HCT116 (cell line): ENCODE data around the gene ATRN. TPM values are rescaled to one million over a fixed set of nuclear protein-coding genes. Genes with fewer than 3 reads are reported as not detected.
"Not testable (repeated sequence)": the region's sequence is repeated elsewhere in the genome, so short reads cannot be mapped to it uniquely, and the experiment has no call there.

ENCODE experiments used
- ATAC-seq: fragments of 200-7000 bp; cut with Tn5 transposase; 2 replicates; pipeline ENCODE4 v1.9.1; 2020; ENCODE audit warnings: mild to moderate bottlenecking, moderate library complexity
- BruUV-seq: library from RNA; stranded (reverse); fragments of 400-500 nt; replicated peaks from 2 replicates; lab custom pipeline; 2021; lab: Mats Ljungman, UMichigan
- CTCF ChIA-PET: fragments of 300-600 bp; sonication (Branson Sonifier 250); formaldehyde crosslinking; loops from one replicate; lab custom pipeline; 2021; ENCODE audit warnings: antibody characterized with exemption; lab: Charles Lee
- POLR2A ChIA-PET: fragments of 300-600, 350-600 bp; sonication (Branson Sonifier 250); formaldehyde crosslinking; loops from one replicate; lab custom pipeline; 2021; ENCODE audit warnings: antibody characterized with exemption; lab: Charles Lee
- RAD21 ChIA-PET, 2 experiments: fragments of 300-600 bp; sonication (Branson Sonifier 250); formaldehyde crosslinking; loops; one replicate each; lab custom pipeline; 2023; ENCODE audit warnings: low total read pairs in 2 of 2; ENCODE audit not compliant: uncharacterized antibody in 2 of 2, unreplicated experiment in 2 of 2, low non-redundant PET in 1 of 2; lab: Charles Lee
- DNase-seq: peaks from one replicate; pipeline ENCODE4 v3.0.0-alpha.2; 2010; ENCODE audit warnings: low read depth, low spot score
- H2AFZ ChIP-seq: fragments of 200-600 bp; shearing (Covaris generic), sonication (generic); 2 replicates; pipeline ENCODE4 v1.6.1; 2017; ENCODE audit warnings: low read depth, mixed run types, mixed read lengths, antibody characterized with exemption, low read length; ENCODE audit not compliant: poor library complexity, severe bottlenecking
- H3K27ac ChIP-seq: 2 replicates; pipeline ENCODE4 v1.5.1; 2012; ENCODE audit warnings: low read depth, low read length
- H3K27me3 ChIP-seq: fragments of 200-600 bp; sonication (generic); 2 replicates; pipeline ENCODE4 v1.6.1; 2016; ENCODE audit warnings: mixed run types, low read length, mixed read lengths; ENCODE audit not compliant: insufficient read depth
- H3K36me3 ChIP-seq, 2 experiments: fragments of 200-500 bp in 1 of 2; fragments of 200-600 bp in 1 of 2; sonication (Bioruptor generic) in 1 of 2; sonication (generic) in 1 of 2; 2 replicates each; pipeline versions ENCODE4 v1.5.1 to v1.6.1; 2014 to 2016; ENCODE audit warnings: low read length in 2 of 2, inconsistent platforms in 1 of 2, mixed read lengths in 1 of 2, mixed run types in 1 of 2; ENCODE audit not compliant: insufficient read depth in 2 of 2, control insufficient read depth in 1 of 2
- H3K4me1 ChIP-seq, 2 experiments: fragments of 200-600 bp in 1 of 2; sonication (generic) in 1 of 2; 2 replicates each; pipeline versions ENCODE4 v1.5.1 to v1.6.1; 2012 to 2017; ENCODE audit warnings: low read length in 2 of 2, inconsistent platforms in 1 of 2, mild to moderate bottlenecking in 1 of 2, mixed read lengths in 1 of 2, mixed run types in 1 of 2, moderate library complexity in 1 of 2; ENCODE audit not compliant: insufficient read depth in 2 of 2, control insufficient read depth in 1 of 2
- H3K4me2 ChIP-seq: fragments of 200-600 bp; sonication (generic); 2 replicates; pipeline ENCODE4 v1.6.1; 2017; ENCODE audit warnings: mixed run types, low read length, mixed read lengths
- H3K4me3 ChIP-seq, 2 experiments: fragments of 200-600 bp in 1 of 2; sonication (generic) in 1 of 2; replicated peaks in 1 of 2; 2 replicates each; pipeline ENCODE4 v1.5.1; 2011 to 2016; ENCODE audit warnings: low read length in 2 of 2, control low read depth in 1 of 2, low read depth in 1 of 2, mild to moderate bottlenecking in 1 of 2, mixed read lengths in 1 of 2, mixed run types in 1 of 2
- H3K79me2 ChIP-seq: fragments of 200-600 bp; sonication (generic); 2 replicates; pipeline ENCODE4 v1.6.1; 2017; ENCODE audit warnings: mild to moderate bottlenecking, mixed run types, low read length, moderate library complexity, mixed read lengths; ENCODE audit not compliant: insufficient read depth
- H3K9ac ChIP-seq: fragments of 200-600 bp; sonication (generic); 2 replicates; pipeline ENCODE4 v1.6.1; 2016; ENCODE audit warnings: low read length, mixed read lengths
- H3K9me2 ChIP-seq: fragments of 200-600 bp; sonication (generic), shearing (Covaris generic); 2 replicates; pipeline ENCODE4 v1.6.1; 2017; ENCODE audit warnings: mixed run types, mild to moderate bottlenecking, moderate library complexity; ENCODE audit not compliant: insufficient read depth
- H3K9me3 ChIP-seq, 2 experiments: fragments of 200-500 bp in 1 of 2; fragments of 200-600 bp in 1 of 2; sonication (Bioruptor generic) in 1 of 2; sonication (generic) in 1 of 2; 2 replicates each; pipeline ENCODE4 v1.6.1; 2014 to 2017; ENCODE audit warnings: low read length in 2 of 2, mixed read lengths in 2 of 2, inconsistent platforms in 1 of 2, low read depth in 1 of 2, mild to moderate bottlenecking in 1 of 2, mixed run types in 1 of 2, moderate library complexity in 1 of 2; ENCODE audit not compliant: control insufficient read depth in 1 of 2, insufficient read depth in 1 of 2
- H4K20me1 ChIP-seq: fragments of 200-600 bp; sonication (generic), shearing (Covaris generic); 2 replicates; pipeline ENCODE4 v1.6.1; 2017; ENCODE audit warnings: mixed run types, mild to moderate bottlenecking, moderate library complexity; ENCODE audit not compliant: insufficient read depth
- EZH2 ChIP-seq: fragments of 200-600 bp; sonication (generic); IDR thresholded peaks from 2 replicates; pipeline ENCODE4 v1.6.1; 2017; ENCODE audit warnings: antibody characterized with exemption, mixed run types
- FOSL1 ChIP-seq: IDR thresholded peaks from 2 replicates; pipeline ENCODE4 v1.6.1; 2012; ENCODE audit warnings: low read depth
- POLR2AphosphoS5 ChIP-seq: IDR thresholded peaks from 2 replicates; pipeline ENCODE4 v1.6.1; 2011; ENCODE audit warnings: mild to moderate bottlenecking, low read depth, low read length, moderate library complexity
- RAD21 ChIP-seq: IDR thresholded peaks from 2 replicates; pipeline ENCODE4 v1.6.1; 2012; ENCODE audit warnings: low read depth, mild to moderate bottlenecking
- SIN3A ChIP-seq: IDR thresholded peaks from 2 replicates; pipeline ENCODE4 v1.6.1; 2012; ENCODE audit warnings: low read depth
- SRF ChIP-seq: IDR thresholded peaks from 2 replicates; pipeline ENCODE4 v1.6.1; 2012; ENCODE audit warnings: low read depth
- YY1 ChIP-seq: IDR thresholded peaks from 2 replicates; pipeline ENCODE4 v1.6.1; 2011; ENCODE audit warnings: low read length, low read depth, moderate library complexity, mild to moderate bottlenecking; ENCODE audit not compliant: insufficient replicate concordance; ENCODE audit errors: extremely low read depth
- ZFX ChIP-seq: fragments of 450-650 bp; IDR thresholded peaks from 2 replicates; pipeline ENCODE4 v1.6.1; 2017
- ZNF274 ChIP-seq: fragments of 200-500 bp; sonication (Bioruptor generic); IDR thresholded peaks from 2 replicates; pipeline ENCODE4 v1.6.1; 2014; ENCODE audit warnings: mild to moderate bottlenecking, low read depth, low read length, inconsistent platforms
- intact Hi-C: fragments of 100-400 bp; cut with micrococcal nuclease; formaldehyde crosslinking; loops from 2 replicates; pipeline ENCODE4 v1.10.0; 2022
- total RNA-seq: library from RNA; stranded (reverse); gene quantifications from one replicate; pipeline ENCODE4 v1.2.1, GENCODE V29; 2021; ENCODE audit not compliant: unreplicated experiment
- TF ChIP-seq, protein P1 (sequence below): IDR thresholded peaks from 2 replicates; pipeline ENCODE4 v1.6.1; 2012
- TF ChIP-seq, protein P2 (sequence below), 3 experiments: fragments of 200-600 bp in 1 of 3; sonication (generic) in 1 of 3; IDR thresholded peaks in 2 of 3; conservative IDR thresholded peaks in 1 of 3; 2 replicates each; pipeline ENCODE4 v1.5.1; 2012 to 2017; ENCODE audit warnings: low read depth in 2 of 3, low read length in 2 of 3, antibody characterized with exemption in 1 of 3, borderline replicate concordance in 1 of 3, control low read depth in 1 of 3, mild to moderate bottlenecking in 1 of 3, mixed read lengths in 1 of 3, mixed run types in 1 of 3, moderate library complexity in 1 of 3; ENCODE audit not compliant: insufficient read depth in 1 of 3
- TF ChIP-seq, protein P3 (sequence below): IDR thresholded peaks from 2 replicates; pipeline ENCODE4 v1.6.1; 2012

The ATRN gene
- total RNA-seq, 1 experiment from 2014 or later = 24.4 TPM

DNA sequence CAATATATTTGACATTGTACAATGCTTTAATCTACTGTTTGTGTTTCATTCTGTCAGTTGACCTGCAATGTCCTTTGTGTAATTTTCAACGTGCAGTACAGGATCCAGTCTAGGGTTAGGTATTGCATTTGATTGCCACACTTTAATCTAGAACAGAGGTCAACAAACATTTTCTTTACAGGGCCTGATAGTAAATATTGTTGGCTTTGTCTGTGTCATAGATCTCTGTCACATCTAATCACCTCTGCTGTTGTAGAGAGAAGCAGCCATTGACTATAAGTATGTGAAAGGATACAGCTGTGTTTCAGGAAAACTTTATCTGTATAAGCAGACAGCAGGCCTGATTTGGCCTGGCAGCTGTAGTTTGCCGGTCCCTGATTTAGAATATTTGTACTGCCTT lies 39.3 kb downstream of the ATRN start:
- DNase-seq (no peak), ATAC-seq (no peak)
- TF ChIP-seq RAD21 (no peak), YY1 (no peak), SRF (no peak), SIN3A (no peak), ZFX (no peak), FOSL1 (no peak), EZH2 (no peak), POLR2AphosphoS5 (no peak), ZNF274 (no peak)
- TF ChIP-seq, protein P1, sequence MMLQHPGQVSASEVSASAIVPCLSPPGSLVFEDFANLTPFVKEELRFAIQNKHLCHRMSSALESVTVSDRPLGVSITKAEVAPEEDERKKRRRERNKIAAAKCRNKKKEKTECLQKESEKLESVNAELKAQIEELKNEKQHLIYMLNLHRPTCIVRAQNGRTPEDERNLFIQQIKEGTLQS = no peak
- TF ChIP-seq, protein P2, sequence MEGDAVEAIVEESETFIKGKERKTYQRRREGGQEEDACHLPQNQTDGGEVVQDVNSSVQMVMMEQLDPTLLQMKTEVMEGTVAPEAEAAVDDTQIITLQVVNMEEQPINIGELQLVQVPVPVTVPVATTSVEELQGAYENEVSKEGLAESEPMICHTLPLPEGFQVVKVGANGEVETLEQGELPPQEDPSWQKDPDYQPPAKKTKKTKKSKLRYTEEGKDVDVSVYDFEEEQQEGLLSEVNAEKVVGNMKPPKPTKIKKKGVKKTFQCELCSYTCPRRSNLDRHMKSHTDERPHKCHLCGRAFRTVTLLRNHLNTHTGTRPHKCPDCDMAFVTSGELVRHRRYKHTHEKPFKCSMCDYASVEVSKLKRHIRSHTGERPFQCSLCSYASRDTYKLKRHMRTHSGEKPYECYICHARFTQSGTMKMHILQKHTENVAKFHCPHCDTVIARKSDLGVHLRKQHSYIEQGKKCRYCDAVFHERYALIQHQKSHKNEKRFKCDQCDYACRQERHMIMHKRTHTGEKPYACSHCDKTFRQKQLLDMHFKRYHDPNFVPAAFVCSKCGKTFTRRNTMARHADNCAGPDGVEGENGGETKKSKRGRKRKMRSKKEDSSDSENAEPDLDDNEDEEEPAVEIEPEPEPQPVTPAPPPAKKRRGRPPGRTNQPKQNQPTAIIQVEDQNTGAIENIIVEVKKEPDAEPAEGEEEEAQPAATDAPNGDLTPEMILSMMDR (IDR thresholded peaks at IDR 0.05 in 2 of 3, conservative IDR thresholded peaks at IDR 0.05 in 1 of 3; ENCODE audit: borderline replicate concordance in 1 of 3, insufficient read depth in 1 of 3, low read depth in 2 of 3, low read length in 2 of 3) = no peak
- TF ChIP-seq, protein P3, sequence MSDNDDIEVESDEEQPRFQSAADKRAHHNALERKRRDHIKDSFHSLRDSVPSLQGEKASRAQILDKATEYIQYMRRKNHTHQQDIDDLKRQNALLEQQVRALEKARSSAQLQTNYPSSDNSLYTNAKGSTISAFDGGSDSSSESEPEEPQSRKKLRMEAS = no peak
- ChIA-PET CTCF (no interaction called here), POLR2A (no interaction called here), RAD21 (no interaction called here)
- Histone ChIP-seq H3K4me1 (no peaks in the 10 kb centered on the region), H3K79me2 (peaks cover 7% of the 10 kb centered on the region), H3K27ac (no peak overlapping the region), H3K4me2 (no peak overlapping the region), H3K9ac (no peak overlapping the region), H4K20me1 (no peaks in the 10 kb centered on the region), H3K27me3 (no peaks in the 10 kb centered on the region), H3K9me2 (no peaks in the 10 kb centered on the region), H3K36me3 (no peaks in the 10 kb centered on the region), H3K9me3 (no peaks in the 10 kb centered on the region), H3K4me3 (no peak overlapping the region), H2AFZ (no peak overlapping the region)
- BruUV-seq = no TSS peak
- intact Hi-C loops = no loop called here

DNA sequence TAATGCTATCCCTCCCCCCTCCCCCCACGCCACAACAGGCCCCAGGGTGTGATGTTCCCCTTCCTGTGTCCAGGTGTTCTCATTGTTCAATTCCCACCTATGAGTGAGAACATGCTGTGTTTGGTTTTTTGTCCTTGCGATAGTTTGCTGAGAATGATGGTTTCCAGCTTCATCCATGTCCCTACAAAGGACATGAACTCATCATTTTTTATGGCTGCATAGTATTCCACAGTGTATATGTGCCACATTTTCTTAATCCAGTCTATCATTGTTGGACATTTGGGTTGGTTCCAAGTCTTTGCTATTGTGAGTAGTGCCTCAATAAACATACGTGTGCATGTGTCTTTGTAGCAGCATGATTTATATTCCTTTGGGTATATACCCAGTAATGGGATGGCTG lies 41.4 kb downstream of the ATRN start:
- H3K9ac ChIP-seq, H3K9me3 ChIP-seq, H3K27ac ChIP-seq, H4K20me1 ChIP-seq, H2AFZ ChIP-seq, DNase-seq, H3K9me2 ChIP-seq, H3K79me2 ChIP-seq, H3K4me3 ChIP-seq, POLR2A ChIA-PET, ATAC-seq, CTCF ChIA-PET, intact Hi-C loops, H3K36me3 ChIP-seq, RAD21 ChIA-PET, BruUV-seq, H3K4me1 ChIP-seq, H3K4me2 ChIP-seq, H3K27me3 ChIP-seq: not testable (repeated sequence)
